ENCODE measurements around the gene ERAL1. TPM values are rescaled to one million over a fixed set of nuclear protein-coding genes. Genes with fewer than 3 reads are reported as not detected.

The ERAL1 gene
- total RNA-seq, 5 donors from 2014 or later (not counting 1 experiment from before 2014, with no cell fraction given), result 18.9 to 33.7 (median 29.0) TPM

GRCh38 chr17:28878981-28879380, 24.2 kb downstream of the ERAL1 start:
- ChIA-PET POLR2A (no interaction called here), CTCF (interaction anchor here (0.6 to 1.4 kb wide), 2 partner anchors 34 to 115 kb away, joined by 3 to 5 read pairs; no protein-coding TSS in a partner anchor)
- Histone ChIP-seq H3K27ac (ENCODE audit: low read length) (no peak overlapping the region), H3K4me1 (ENCODE audit: control insufficient read depth in 1 of 2, extremely low read depth in 1 of 2, insufficient read depth in 2 of 2, low read length in 2 of 2) (no peaks in the 10 kb centered on the region), H3K36me3 (ENCODE audit: control insufficient read depth in 2 of 2, extremely low read depth in 1 of 2, insufficient read depth in 1 of 2, low read length in 1 of 2) (peaks cover 12 to 60% of the 10 kb centered on the region in 2 donors), H3K27me3 (replicated peaks in 1 of 2; ENCODE audit: control insufficient read depth in 2 of 2, extremely low read depth in 1 of 2, insufficient read depth in 2 of 2, low read length in 1 of 2) (no peaks in the 10 kb centered on the region), H3K4me3 (ENCODE audit: control insufficient read depth in 1 of 2, extremely low read depth in 1 of 2, low read length in 1 of 2) (no peak overlapping the region), H3K9me3 (no peaks in the 10 kb centered on the region)
- ATAC-seq (replicated peaks in 1 of 4) (peak in 1 of 4 experiments; percentile 32), DNase-seq (no peak)
- peaks cover 41% of the 10 kb centered on the region for H3K36me3 Mint-ChIP-seq
- H3K27me3 Mint-ChIP-seq, result no peaks in the 10 kb centered on the region
- H3K4me1 Mint-ChIP-seq, result peaks cover 0 to 2% (median 1%) of the 10 kb centered on the region in 3 donors
- H3K27ac Mint-ChIP-seq, result no peak overlapping the region
- WGBS (ENCODE audit: insufficient coverage), result 100% methylated on average over 4 of the region's 4 CpGs
- H3K4me3 Mint-ChIP-seq, result no peak overlapping the region
- no peaks in the 10 kb centered on the region for H3K9me3 Mint-ChIP-seq

GRCh38 chr17:28879886-28880571, 25.2 kb downstream of the ERAL1 start:
- Histone ChIP-seq H3K27ac (ENCODE audit: low read length) (no peak overlapping the region), H3K9me3 (no peaks in the 10 kb centered on the region), H3K36me3 (ENCODE audit: control insufficient read depth in 2 of 2, extremely low read depth in 1 of 2, insufficient read depth in 1 of 2, low read length in 1 of 2) (peaks cover 12 to 70% of the 10 kb centered on the region in 2 donors), H3K4me3 (ENCODE audit: control insufficient read depth in 1 of 2, extremely low read depth in 1 of 2, low read length in 1 of 2) (no peak overlapping the region), H3K27me3 (replicated peaks in 1 of 2; ENCODE audit: control insufficient read depth in 2 of 2, extremely low read depth in 1 of 2, insufficient read depth in 2 of 2, low read length in 1 of 2) (no peaks in the 10 kb centered on the region), H3K4me1 (ENCODE audit: control insufficient read depth in 1 of 2, extremely low read depth in 1 of 2, insufficient read depth in 2 of 2, low read length in 2 of 2) (no peaks in the 10 kb centered on the region)
- 75% methylated on average over 6 of the region's 9 CpGs for WGBS (ENCODE audit: insufficient coverage)
- ATAC-seq (replicated peaks in 1 of 4), result no peak
- Mint-ChIP-seq H3K4me1 (peaks cover 1 to 6% (median 2%) of the 10 kb centered on the region in 3 donors), H3K4me3 (no peak overlapping the region), H3K27ac (no peak overlapping the region), H3K27me3 (no peaks in the 10 kb centered on the region), H3K36me3 (peaks cover 49% of the 10 kb centered on the region), H3K9me3 (no peaks in the 10 kb centered on the region)
- CTCF ChIA-PET, result no interaction called here
- POLR2A ChIA-PET, result interaction anchor here in 1 of 2 donors (0.6 kb wide), 1 partner anchor 101 kb away, joined by 6 read pairs; no protein-coding TSS in a partner anchor
- DNase-seq, result no peak

- H3K27ac ChIP-seq (ENCODE audit: low read length), result no peak overlapping the region
- H3K36me3 Mint-ChIP-seq, result peaks cover 54% of the 10 kb centered on the region
- H3K4me3 Mint-ChIP-seq, result no peak overlapping the region
- no peaks in the 10 kb centered on the region for H3K9me3 ChIP-seq
- H3K27me3 ChIP-seq (replicated peaks in 1 of 2; ENCODE audit: control insufficient read depth in 2 of 2, extremely low read depth in 1 of 2, insufficient read depth in 2 of 2, low read length in 1 of 2), result no peaks in the 10 kb centered on the region
- no peak overlapping the region for H3K4me3 ChIP-seq (ENCODE audit: control insufficient read depth in 1 of 2, extremely low read depth in 1 of 2, low read length in 1 of 2)
- H3K4me1 Mint-ChIP-seq, result peaks cover 1 to 11% (median 7%) of the 10 kb centered on the region in 3 donors
- DNase-seq (no peak), ATAC-seq (replicated peaks in 1 of 4) (no peak)
- ChIA-PET CTCF (no interaction called here), POLR2A (no interaction called here)
- 100% methylated on average over 5 of the region's 10 CpGs for WGBS (ENCODE audit: insufficient coverage)
- no peaks in the 10 kb centered on the region for H3K27me3 Mint-ChIP-seq
- no peak overlapping the region for H3K27ac Mint-ChIP-seq
- H3K4me1 ChIP-seq (ENCODE audit: control insufficient read depth in 1 of 2, extremely low read depth in 1 of 2, insufficient read depth in 2 of 2, low read length in 2 of 2), result no peaks in the 10 kb centered on the region
- no peaks in the 10 kb centered on the region for H3K9me3 Mint-ChIP-seq
- H3K36me3 ChIP-seq (ENCODE audit: control insufficient read depth in 2 of 2, extremely low read depth in 1 of 2, insufficient read depth in 1 of 2, low read length in 1 of 2), result peaks cover 12 to 75% of the 10 kb centered on the region in 2 donors
Observed at GRCh38 chr17:28880572-28880945, 25.7 kb downstream of the ERAL1 start.

GRCh38 chr17:28881533-28882056, 26.8 kb downstream of the ERAL1 start:
- POLR2A ChIA-PET, result no interaction called here
- DNase-seq, result no peak
- peaks cover 4 to 10% (median 9%) of the 10 kb centered on the region in 3 donors for H3K4me1 Mint-ChIP-seq
- WGBS (ENCODE audit: insufficient coverage), result 97% methylated on average over 15 of the region's 17 CpGs
- no peak overlapping the region for H3K4me3 Mint-ChIP-seq
- Histone ChIP-seq H3K4me3 (ENCODE audit: control insufficient read depth in 1 of 2, extremely low read depth in 1 of 2, low read length in 1 of 2) (no peak overlapping the region), H3K36me3 (ENCODE audit: control insufficient read depth in 2 of 2, extremely low read depth in 1 of 2, insufficient read depth in 1 of 2, low read length in 1 of 2) (peaks cover 12 to 85% of the 10 kb centered on the region in 2 donors), H3K27ac (ENCODE audit: low read length) (no peak overlapping the region), H3K9me3 (no peaks in the 10 kb centered on the region), H3K27me3 (replicated peaks in 1 of 2; ENCODE audit: control insufficient read depth in 2 of 2, extremely low read depth in 1 of 2, insufficient read depth in 2 of 2, low read length in 1 of 2) (no peaks in the 10 kb centered on the region), H3K4me1 (ENCODE audit: control insufficient read depth in 1 of 2, extremely low read depth in 1 of 2, insufficient read depth in 2 of 2, low read length in 2 of 2) (peaks cover 0 to 5% of the 10 kb centered on the region in 2 experiments)
- peaks cover 56% of the 10 kb centered on the region for H3K36me3 Mint-ChIP-seq
- ATAC-seq (replicated peaks in 1 of 4), result no peak
- H3K9me3 Mint-ChIP-seq, result no peaks in the 10 kb centered on the region
- no peaks in the 10 kb centered on the region for H3K27me3 Mint-ChIP-seq
- no peak overlapping the region for H3K27ac Mint-ChIP-seq
- CTCF ChIA-PET, result interaction anchor here in 1 of 2 donors (0.6 kb wide), 1 partner anchor 9 kb away, joined by 10 read pairs; no protein-coding TSS in a partner anchor

- H3K36me3 ChIP-seq (ENCODE audit: control insufficient read depth in 2 of 2, extremely low read depth in 1 of 2, insufficient read depth in 1 of 2, low read length in 1 of 2), result peaks cover 12 to 91% of the 10 kb centered on the region in 2 donors
- H3K36me3 Mint-ChIP-seq, result peaks cover 56% of the 10 kb centered on the region
- 98% methylated on average over 5 of the region's 18 CpGs for WGBS (ENCODE audit: insufficient coverage)
- no peaks in the 10 kb centered on the region for H3K27me3 Mint-ChIP-seq
- ChIA-PET CTCF (no interaction called here), POLR2A (no interaction called here)
- no peak overlapping the region for H3K27ac Mint-ChIP-seq
- no peak overlapping the region for H3K4me3 ChIP-seq (ENCODE audit: control insufficient read depth in 1 of 2, extremely low read depth in 1 of 2, low read length in 1 of 2)
- ATAC-seq (replicated peaks in 1 of 4) (no peak), DNase-seq (no peak)
- no peaks in the 10 kb centered on the region for H3K9me3 ChIP-seq
- no peaks in the 10 kb centered on the region for H3K27me3 ChIP-seq (replicated peaks in 1 of 2; ENCODE audit: control insufficient read depth in 2 of 2, extremely low read depth in 1 of 2, insufficient read depth in 2 of 2, low read length in 1 of 2)
- H3K4me1 Mint-ChIP-seq, result peaks cover 8 to 13% (median 13%) of the 10 kb centered on the region in 3 donors
- H3K27ac ChIP-seq (ENCODE audit: low read length), result no peak overlapping the region
- no peaks in the 10 kb centered on the region for H3K9me3 Mint-ChIP-seq
- peaks cover 0 to 5% of the 10 kb centered on the region in 2 experiments for H3K4me1 ChIP-seq (ENCODE audit: control insufficient read depth in 1 of 2, extremely low read depth in 1 of 2, insufficient read depth in 2 of 2, low read length in 2 of 2)
- no peak overlapping the region for H3K4me3 Mint-ChIP-seq
Observed at GRCh38 chr17:28882154-28882895, 27.5 kb downstream of the ERAL1 start.

GRCh38 chr17:28883967-28884702, 29.3 kb downstream of the ERAL1 start:
- ATAC-seq (replicated peaks in 1 of 4) (no peak), DNase-seq (no peak)
- no peaks in the 10 kb centered on the region for H3K27me3 ChIP-seq (replicated peaks in 1 of 2; ENCODE audit: control insufficient read depth in 2 of 2, extremely low read depth in 1 of 2, insufficient read depth in 2 of 2, low read length in 1 of 2)
- H3K4me1 Mint-ChIP-seq, result peaks cover 13 to 24% (median 14%) of the 10 kb centered on the region in 3 donors
- H3K4me1 ChIP-seq (ENCODE audit: control insufficient read depth in 1 of 2, extremely low read depth in 1 of 2, insufficient read depth in 2 of 2, low read length in 2 of 2), result peaks cover 0 to 14% of the 10 kb centered on the region in 2 experiments
- no peak overlapping the region for H3K4me3 ChIP-seq (ENCODE audit: control insufficient read depth in 1 of 2, extremely low read depth in 1 of 2, low read length in 1 of 2)
- H3K9me3 ChIP-seq, result no peaks in the 10 kb centered on the region
- H3K27me3 Mint-ChIP-seq, result no peaks in the 10 kb centered on the region
- no peak overlapping the region for H3K27ac ChIP-seq (ENCODE audit: low read length)
- H3K36me3 Mint-ChIP-seq, result peaks cover 46% of the 10 kb centered on the region
- CTCF ChIA-PET, result no interaction called here
- 89% methylated on average over 24 of the region's 27 CpGs for WGBS (ENCODE audit: insufficient coverage)
- no peaks in the 10 kb centered on the region for H3K9me3 Mint-ChIP-seq
- H3K36me3 ChIP-seq (ENCODE audit: control insufficient read depth in 2 of 2, extremely low read depth in 1 of 2, insufficient read depth in 1 of 2, low read length in 1 of 2), result peaks cover 17 to 91% of the 10 kb centered on the region in 2 donors
- H3K4me3 Mint-ChIP-seq, result no peak overlapping the region
- no peak overlapping the region for H3K27ac Mint-ChIP-seq
- POLR2A ChIA-PET, result no interaction called here
